ENCODE data around the gene TERT. TPM values are rescaled to one million over a fixed set of nuclear protein-coding genes. Genes with fewer than 3 reads are reported as not detected.

TERT gene
- total RNA-seq, 3 donors from 2014 or later, result 2.1 to 5.0 (median 2.8) TPM

GRCh38 chr5:1264211-1264610 is 30.7 kb downstream of the TERT start:
- intact Hi-C loops (cut with DNase I, micrococcal nuclease), result no loop called here
- H3K4me1 ChIP-seq (ENCODE audit: low read depth), result no peaks in the 10 kb centered on the region
- no peak overlapping the region for H3K4me3 ChIP-seq
- peaks cover 2% of the 10 kb centered on the region for H3K9me3 ChIP-seq
- no peak for TF ChIP-seq CTCF (IDR thresholded peaks at IDR 0.05)
- ATAC-seq (no peak), DNase-seq (no peak)
- H3K36me3 ChIP-seq (ENCODE audit: low read depth), result no peaks in the 10 kb centered on the region

GRCh38 chr5:1262381-1262780 is 32.5 kb downstream of the TERT start:
- intact Hi-C loops (cut with DNase I, micrococcal nuclease), result no loop called here
- ATAC-seq, result no peak
- no peaks in the 10 kb centered on the region for H3K4me1 ChIP-seq (ENCODE audit: low read depth)
- H3K4me3 ChIP-seq, result no peak overlapping the region
- no peak for DNase-seq
- H3K36me3 ChIP-seq (ENCODE audit: low read depth), result no peaks in the 10 kb centered on the region
- peaks cover 2% of the 10 kb centered on the region for H3K9me3 ChIP-seq
- no peak for TF ChIP-seq CTCF (IDR thresholded peaks at IDR 0.05)

- Histone ChIP-seq H3K9me3 (peaks cover 2% of the 10 kb centered on the region), H3K4me1 (ENCODE audit: low read depth) (no peaks in the 10 kb centered on the region), H3K4me3 (no peak overlapping the region), H3K36me3 (ENCODE audit: low read depth) (no peaks in the 10 kb centered on the region)
- DNase-seq, result no peak
- ATAC-seq, result no peak
- no peak for TF ChIP-seq CTCF (IDR thresholded peaks at IDR 0.05)
- intact Hi-C loops (cut with DNase I, micrococcal nuclease), result no loop called here
Observed at GRCh38 chr5:1261643-1262042, 33.2 kb downstream of the TERT start.

GRCh38 chr5:1259806-1260480 is 34.9 kb downstream of the TERT start:
- Histone ChIP-seq H3K4me3 (no peak overlapping the region), H3K36me3 (ENCODE audit: low read depth) (no peaks in the 10 kb centered on the region), H3K4me1 (ENCODE audit: low read depth) (no peaks in the 10 kb centered on the region), H3K9me3 (peaks cover 2% of the 10 kb centered on the region)
- TF ChIP-seq CTCF (IDR thresholded peaks at IDR 0.05), result no peak
- ATAC-seq (no peak), DNase-seq (no peak)
- intact Hi-C loops (cut with DNase I, micrococcal nuclease), result no loop called here

GRCh38 chr5:1257841-1258240 is 37.0 kb downstream of the TERT start:
- intact Hi-C loops (cut with DNase I, micrococcal nuclease), result no loop called here
- no peaks in the 10 kb centered on the region for H3K36me3 ChIP-seq (ENCODE audit: low read depth)
- no peak for DNase-seq
- ATAC-seq, result no peak
- TF ChIP-seq CTCF (IDR thresholded peaks at IDR 0.05), result no peak
- H3K4me3 ChIP-seq, result no peak overlapping the region
- H3K4me1 ChIP-seq (ENCODE audit: low read depth), result no peaks in the 10 kb centered on the region
- H3K9me3 ChIP-seq, result peaks cover 2% of the 10 kb centered on the region

- no peak for TF ChIP-seq CTCF (IDR thresholded peaks at IDR 0.05)
- no peak for ATAC-seq
- H3K36me3 ChIP-seq (ENCODE audit: low read depth), result no peaks in the 10 kb centered on the region
- no peak for DNase-seq
- intact Hi-C loops (cut with DNase I, micrococcal nuclease), result no loop called here
- no peaks in the 10 kb centered on the region for H3K4me1 ChIP-seq (ENCODE audit: low read depth)
- H3K9me3 ChIP-seq, result peaks cover 1% of the 10 kb centered on the region
- H3K4me3 ChIP-seq, result no peak overlapping the region
Observed at GRCh38 chr5:1257363-1257762, 37.5 kb downstream of the TERT start.

Data from mucosa of descending colon (tissue), 3 donors.